Astrocyte (in vitro differentiated cells and primary cell): Measurements from ENCODE around the gene TXNDC12. TPM values are rescaled to one million over a fixed set of nuclear protein-coding genes. Genes with fewer than 3 reads are reported as not detected.
A peak's percentile ranks its signal among the peaks of the same experiment; 100 is the strongest.
"Not testable (repeated sequence)": the region's sequence is repeated elsewhere in the genome, so short reads cannot be mapped to it uniquely, and the experiment has no call there.

Experiments
- DNase-seq: peaks from one replicate; pipeline ENCODE4 v3.0.0-alpha.2; 2010; ENCODE audit warnings: low read depth
- FAIRE-seq: peaks from 2 replicates; lab custom pipeline; 2011; peaks lifted over from hg19 to GRCh38; lab: Jason Lieb, UNC
- H2AFZ ChIP-seq: 2 replicates; pipeline ENCODE4 v1.6.0; 2012; ENCODE audit warnings: low read depth, low read length, inconsistent platforms
- H3K27ac ChIP-seq: 2 replicates; pipeline ENCODE4 v1.5.1; 2011; ENCODE audit warnings: low read depth, low read length, inconsistent platforms
- H3K27me3 ChIP-seq: 2 replicates; pipeline ENCODE4 v1.6.0; 2011; ENCODE audit warnings: low read length, inconsistent platforms; ENCODE audit not compliant: insufficient read depth
- H3K36me3 ChIP-seq: 2 replicates; pipeline ENCODE4 v1.5.1; 2011; ENCODE audit warnings: low read length, inconsistent platforms; ENCODE audit not compliant: insufficient read depth
- H3K4me1 ChIP-seq: 2 replicates; pipeline ENCODE4 v1.5.1; 2011; ENCODE audit warnings: low read length, inconsistent platforms; ENCODE audit not compliant: insufficient read depth
- H3K4me2 ChIP-seq: 2 replicates; pipeline ENCODE4 v1.6.0; 2012; ENCODE audit warnings: low read length, inconsistent platforms
- H3K4me3 ChIP-seq: 2 replicates; pipeline ENCODE4 v1.5.1; 2011; ENCODE audit warnings: low read depth, mild to moderate bottlenecking, low read length, inconsistent platforms; ENCODE audit not compliant: insufficient read depth
- H3K79me2 ChIP-seq: 2 replicates; pipeline ENCODE4 v1.6.0; 2012; ENCODE audit warnings: mild to moderate bottlenecking, low read length, inconsistent platforms; ENCODE audit not compliant: insufficient read depth
- H3K9ac ChIP-seq: 2 replicates; pipeline ENCODE4 v1.6.0; 2012; ENCODE audit warnings: mild to moderate bottlenecking, low read length, inconsistent platforms
- H3K9me3 ChIP-seq: 2 replicates; pipeline ENCODE4 v1.5.1; 2012; ENCODE audit warnings: low read depth, mild to moderate bottlenecking, low read length, inconsistent platforms; ENCODE audit not compliant: insufficient read depth
- H4K20me1 ChIP-seq: 2 replicates; pipeline ENCODE4 v1.6.0; 2012; ENCODE audit warnings: low read length, inconsistent platforms; ENCODE audit not compliant: insufficient read depth
- H3K27ac Mint-ChIP-seq: one replicate; pipeline ENCODE4 v1.8.0; 2021; ENCODE audit warnings: mild to moderate bottlenecking, mixed read lengths; ENCODE audit not compliant: unreplicated experiment
- H3K27me3 Mint-ChIP-seq: one replicate; pipeline ENCODE4 v1.8.0; 2021; ENCODE audit warnings: low read depth, mixed read lengths; ENCODE audit not compliant: unreplicated experiment
- H3K36me3 Mint-ChIP-seq: one replicate; pipeline ENCODE4 v1.8.0; 2021; ENCODE audit warnings: low read depth, mixed read lengths; ENCODE audit not compliant: unreplicated experiment
- H3K4me1 Mint-ChIP-seq: one replicate; pipeline ENCODE4 v1.8.0; 2021; ENCODE audit warnings: low read depth, mixed read lengths; ENCODE audit not compliant: unreplicated experiment
- H3K4me3 Mint-ChIP-seq: one replicate; pipeline ENCODE4 v1.8.0; 2021; ENCODE audit warnings: mild to moderate bottlenecking, moderate library complexity, mixed read lengths; ENCODE audit not compliant: unreplicated experiment
- H3K9me3 Mint-ChIP-seq: one replicate; pipeline ENCODE4 v1.8.0; 2021; ENCODE audit warnings: mild to moderate bottlenecking, mixed read lengths; ENCODE audit not compliant: unreplicated experiment
- CTCF ChIP-seq: IDR thresholded peaks from 2 replicates; pipeline ENCODE4 v1.5.1; 2011; ENCODE audit warnings: low read depth, mild to moderate bottlenecking, inconsistent platforms, low read length, moderate library complexity; ENCODE audit not compliant: insufficient read depth
- EZH2 ChIP-seq: IDR thresholded peaks from 2 replicates; pipeline ENCODE4 v1.6.1; 2012; ENCODE audit warnings: mild to moderate bottlenecking, low read length, inconsistent platforms; ENCODE audit not compliant: insufficient read depth
- total RNA-seq: library from RNA; stranded (reverse); gene quantifications from 2 replicates; pipeline ENCODE4 v1.2.1, GENCODE V29; 2021

The TXNDC12 gene
- total RNA-seq, 1 donor from 2014 or later, result 66.8 TPM

- FAIRE-seq, result no peak
Measured at GRCh38 chr1:52032785-52033131, 22.2 kb downstream of the TXNDC12 start.

GRCh38 chr1:52032124-52032784 is 22.7 kb downstream of the TXNDC12 start:
- H3K36me3 ChIP-seq, result no peaks in the 10 kb centered on the region
- H3K4me1 ChIP-seq, result peaks cover 7% of the 10 kb centered on the region
- FAIRE-seq, result no peak
- H3K9me3 ChIP-seq, result no peaks in the 10 kb centered on the region
- peak overlapping the region; percentile 93 for H3K9ac ChIP-seq
- peak overlapping the region; percentile 82 for H3K4me3 ChIP-seq
- peak overlapping the region; percentile 91 for H3K4me2 ChIP-seq
- H3K27ac ChIP-seq, result peak overlapping the region; percentile 91
- peaks cover 3% of the 10 kb centered on the region for H3K36me3 Mint-ChIP-seq
- H3K79me2 ChIP-seq, result peaks cover 36% of the 10 kb centered on the region
- H3K4me1 Mint-ChIP-seq, result peaks cover 17% of the 10 kb centered on the region
- peak overlapping the region; percentile 86 for H3K27ac Mint-ChIP-seq
- peaks cover 23% of the 10 kb centered on the region for H4K20me1 ChIP-seq
- no peaks in the 10 kb centered on the region for H3K9me3 Mint-ChIP-seq
- TF ChIP-seq CTCF (no peak), EZH2 (no peak)
- H3K4me3 Mint-ChIP-seq, result peak overlapping the region; percentile 91
- H3K27me3 ChIP-seq, result no peaks in the 10 kb centered on the region
- H2AFZ ChIP-seq, result peak overlapping the region; percentile 92
- H3K27me3 Mint-ChIP-seq, result no peaks in the 10 kb centered on the region
- no peak for DNase-seq

More at GRCh38 chr1:52032785-52033131, 22.2 kb downstream of the TXNDC12 start:
- Histone ChIP-seq H4K20me1 (peaks cover 23% of the 10 kb centered on the region), H3K4me2 (peak overlapping the region; percentile 91), H3K27me3 (no peaks in the 10 kb centered on the region), H3K36me3 (peaks cover 3% of the 10 kb centered on the region), H3K9me3 (no peaks in the 10 kb centered on the region), H3K4me1 (peaks cover 7% of the 10 kb centered on the region), H2AFZ (peak overlapping the region; percentile 92), H3K4me3 (peak overlapping the region; percentile 82), H3K27ac (peak overlapping the region; percentile 91), H3K79me2 (peaks cover 36% of the 10 kb centered on the region), H3K9ac (peak overlapping the region; percentile 93)
- Mint-ChIP-seq H3K4me1 (peaks cover 17% of the 10 kb centered on the region), H3K4me3 (peak overlapping the region; percentile 91), H3K36me3 (peaks cover 3% of the 10 kb centered on the region), H3K27me3 (no peaks in the 10 kb centered on the region), H3K27ac (peak overlapping the region; percentile 86), H3K9me3 (no peaks in the 10 kb centered on the region)
- TF ChIP-seq CTCF (no peak), EZH2 (no peak)
- DNase-seq, result peak; percentile 57

- not testable (repeated sequence) for H3K27me3 Mint-ChIP-seq, H3K4me1 ChIP-seq, H3K27me3 ChIP-seq, H3K4me3 ChIP-seq, DNase-seq, H3K4me3 Mint-ChIP-seq, H3K36me3 ChIP-seq, H3K27ac ChIP-seq, H3K36me3 Mint-ChIP-seq, H2AFZ ChIP-seq, H3K9ac ChIP-seq, H3K9me3 Mint-ChIP-seq, FAIRE-seq, H3K9me3 ChIP-seq, H3K4me2 ChIP-seq, H3K27ac Mint-ChIP-seq
- peaks cover 36% of the 10 kb centered on the region for H3K79me2 ChIP-seq
- H3K4me1 Mint-ChIP-seq, result peaks cover 14% of the 10 kb centered on the region
- peaks cover 23% of the 10 kb centered on the region for H4K20me1 ChIP-seq
Measured at GRCh38 chr1:52028839-52029238, 26.2 kb downstream of the TXNDC12 start.
